Ovary (tissue), 9 donors: Measurements from ENCODE around the gene NCOA5. TPM values are rescaled to one million over a fixed set of nuclear protein-coding genes. Genes with fewer than 3 reads are reported as not detected.
A peak's percentile ranks its signal among the peaks of the same experiment; 100 is the strongest.

Experiments
- DNase-seq, 5 donors: peaks; one replicate each; pipeline ENCODE4 v3.0.0-alpha.2; 2019 to 2020
- H3K27ac ChIP-seq, 2 donors: fragments of 200-600 bp; one replicate each; pipeline versions ENCODE4 v1.5.1 to v1.8.0; 2019 to 2022
- H3K27me3 ChIP-seq: fragments of 200-600 bp; one replicate; pipeline ENCODE4 v1.8.0; 2022
- H3K36me3 ChIP-seq: fragments of 200-600 bp; sonication (generic); one replicate; pipeline ENCODE4 v1.5.1; 2019
- H3K4me1 ChIP-seq: one replicate; pipeline ENCODE4 v1.8.1; 2013; ENCODE audit warnings: mild to moderate bottlenecking, moderate library complexity; ENCODE audit not compliant: insufficient read depth
- H3K4me3 ChIP-seq: fragments of 200-600 bp; sonication (generic); one replicate; pipeline ENCODE4 v1.5.1; 2017
- H3K9me3 ChIP-seq, 2 donors: fragments of 200-600 bp in 1 of 2; sonication (generic) in 1 of 2; one replicate each; pipeline versions ENCODE4 v1.5.1 to v1.8.1; 2013 to 2019; ENCODE audit warnings: mild to moderate bottlenecking in 1 of 2, moderate library complexity in 1 of 2
- EP300 ChIP-seq: sonication (generic); formaldehyde crosslinking; IDR thresholded peaks from one replicate; pipeline ENCODE4 v1.6.1; 2017; ENCODE audit warnings: antibody characterized with exemption
- POLR2A ChIP-seq: fragments of 450-650 bp; IDR thresholded peaks from one replicate; pipeline ENCODE4 v1.6.1; 2017; ENCODE audit warnings: antibody characterized with exemption, mild to moderate bottlenecking, moderate library complexity
- WGBS, 3 donors: extraction: QIAGEN DNeasy Blood & Tissue Kit in 1 of 3; methylation state at CpG; one replicate each; pipeline versions ENCODE4 v1.1.5 to v1.1.7; 2013 to 2017; 5-methylcytosine and 5-hydroxymethylcytosine counted together
- intact Hi-C, 4 donors: fragments of 100-400 bp; cut with DNase I; formaldehyde crosslinking; loops; one replicate each; pipeline versions ENCODE4 v1.11.0 to v1.15.1; 2022 to 2023
- polyA plus RNA-seq, 2 donors: library from polyadenylated mRNA; stranded (reverse); fragments of 200-250 nt in 1 of 2; fragments of 350-450 nt in 1 of 2; fragmentation: Illumina TruSeq in 1 of 2; extraction: RNeasy Lipid Tissue Mini Kit (QIAGEN cat#74804) in 1 of 2; gene quantifications; one replicate each; pipeline ENCODE4 v1.2.3, GENCODE V29; 2013 to 2014
- total RNA-seq, 7 donors: library from RNA; depleted of rRNA in 2 of 7; stranded (reverse); fragments of >200 nt in 2 of 7; fragmentation: NEBNext Ultra II Directional in 3 of 7; extraction: Animal tissue kit (Norgen Biotek cat#: 25700) in 3 of 7; gene quantifications; one replicate each; pipeline versions ENCODE4 v1.1.0 to v1.2.4, GENCODE V29; 2016 to 2023
- TF ChIP-seq, protein P1 (sequence below), 3 donors: fragments of 450-650 bp in 2 of 3; fragments of 200-600 bp in 1 of 3; IDR thresholded peaks; one replicate each; pipeline versions ENCODE4 v1.5.1 to v1.8.0; 2016 to 2022; ENCODE audit warnings: antibody characterized with exemption in 3 of 3, mild to moderate bottlenecking in 1 of 3
- donor health status: DM: no; HTN: no; CAD: no; lungs with moderate emphysema.
- donor health status: DM: no; HTN: no; CAD: no.
- donor health status: Bipolar disorder and iron deficiency.
- donor health status: DM: yes; HTN: yes; CAD: no.
- donor health status: DM: no; HTN: no; CAD: no.
- donor health status: DM: yes; HTN: yes; CAD: no.

Gene NCOA5
- total and polyA plus RNA-seq, 9 donors: 27.6 to 51.1 (median 35.6) TPM

DNA sequence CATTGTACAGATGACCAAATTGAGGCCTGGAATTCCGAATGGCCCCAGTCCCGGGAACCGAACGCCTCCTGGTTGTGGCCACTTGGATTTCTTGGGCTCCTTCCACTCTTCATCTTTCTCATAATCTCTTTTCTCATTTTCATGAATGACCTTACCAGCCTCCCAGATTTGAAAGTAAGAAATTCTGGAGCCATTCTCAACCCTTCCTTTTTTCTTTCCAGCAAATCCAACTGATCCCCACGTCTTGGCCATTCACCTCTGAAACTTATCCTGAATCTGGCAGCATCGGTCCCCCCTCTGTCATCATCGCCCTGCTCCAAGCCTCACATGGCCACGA is 66.6 kb downstream of the NCOA5 start:
- DNase-seq: no peak
- no peak overlapping the region for H3K4me3 ChIP-seq

DNA sequence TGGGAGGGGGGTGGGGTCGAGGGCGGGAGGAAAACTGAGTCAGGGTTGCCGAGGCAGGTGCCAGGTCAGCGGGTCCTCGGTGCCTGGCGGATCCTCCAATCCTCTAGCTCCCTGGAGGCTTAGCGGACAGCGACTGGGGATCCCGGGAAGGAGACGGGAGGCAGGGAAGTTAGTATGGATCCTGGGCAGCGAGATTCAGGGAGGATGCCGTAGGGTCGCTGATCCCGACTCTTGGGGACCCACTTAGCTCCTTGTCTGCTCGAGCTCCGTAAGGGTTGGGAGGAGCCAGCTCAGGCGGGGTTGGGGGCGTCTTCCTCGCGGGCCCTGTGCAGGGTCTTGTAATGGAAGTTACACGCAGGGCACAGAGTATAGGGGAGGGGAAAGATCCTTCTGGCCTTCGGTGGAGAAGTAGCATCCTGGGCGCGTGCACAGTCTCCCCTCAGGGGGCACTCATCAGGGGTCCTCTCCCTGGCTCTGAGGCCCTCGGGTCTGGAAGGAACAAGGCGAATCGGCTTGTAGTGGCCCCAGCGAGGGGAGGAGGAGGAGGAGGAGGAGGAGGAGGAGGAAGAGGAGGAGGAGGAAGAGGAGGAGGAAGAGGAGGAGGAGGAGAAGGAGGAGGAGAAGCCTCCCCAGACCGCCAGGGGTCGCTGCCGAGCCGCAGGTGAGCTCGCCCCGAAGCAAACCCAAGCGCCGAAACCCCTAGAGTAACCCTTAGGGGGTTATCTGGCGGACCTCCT is 67.2 kb downstream of the NCOA5 start:
- TF ChIP-seq, protein P1, sequence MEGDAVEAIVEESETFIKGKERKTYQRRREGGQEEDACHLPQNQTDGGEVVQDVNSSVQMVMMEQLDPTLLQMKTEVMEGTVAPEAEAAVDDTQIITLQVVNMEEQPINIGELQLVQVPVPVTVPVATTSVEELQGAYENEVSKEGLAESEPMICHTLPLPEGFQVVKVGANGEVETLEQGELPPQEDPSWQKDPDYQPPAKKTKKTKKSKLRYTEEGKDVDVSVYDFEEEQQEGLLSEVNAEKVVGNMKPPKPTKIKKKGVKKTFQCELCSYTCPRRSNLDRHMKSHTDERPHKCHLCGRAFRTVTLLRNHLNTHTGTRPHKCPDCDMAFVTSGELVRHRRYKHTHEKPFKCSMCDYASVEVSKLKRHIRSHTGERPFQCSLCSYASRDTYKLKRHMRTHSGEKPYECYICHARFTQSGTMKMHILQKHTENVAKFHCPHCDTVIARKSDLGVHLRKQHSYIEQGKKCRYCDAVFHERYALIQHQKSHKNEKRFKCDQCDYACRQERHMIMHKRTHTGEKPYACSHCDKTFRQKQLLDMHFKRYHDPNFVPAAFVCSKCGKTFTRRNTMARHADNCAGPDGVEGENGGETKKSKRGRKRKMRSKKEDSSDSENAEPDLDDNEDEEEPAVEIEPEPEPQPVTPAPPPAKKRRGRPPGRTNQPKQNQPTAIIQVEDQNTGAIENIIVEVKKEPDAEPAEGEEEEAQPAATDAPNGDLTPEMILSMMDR (IDR thresholded peaks at IDR 0.05): peak in 2 of 3 donors; percentile 35 to 46
- no peak for TF ChIP-seq EP300
- TF ChIP-seq POLR2A: no peak
- peak; percentile 30 to 69 (median 51) for DNase-seq
- peaks cover 7% of the 10 kb centered on the region for H3K27me3 ChIP-seq
- H3K4me3 ChIP-seq: no peak overlapping the region
- peaks cover 2% of the 10 kb centered on the region for H3K4me1 ChIP-seq
- 1 to 2% (median 1%) methylated on average over 36 to 37 of the region's 37 CpGs for WGBS, 3 donors
- H3K9me3 ChIP-seq: no peaks in the 10 kb centered on the region
- intact Hi-C loops: loop anchor here in 1 of 4 donors (10.0 kb wide), 1 partner anchor 152 kb away; no protein-coding TSS in a partner anchor
- no peak overlapping the region for H3K27ac ChIP-seq
- no peaks in the 10 kb centered on the region for H3K36me3 ChIP-seq

More for the DNA sequence above, 66.6 kb downstream of the NCOA5 start:
- H3K27me3 ChIP-seq: peaks cover 7% of the 10 kb centered on the region
- WGBS, 3 donors: 34 to 37% (median 36%) methylated on average over 8 of the region's 8 CpGs
- H3K27ac ChIP-seq: no peak overlapping the region
- H3K9me3 ChIP-seq: no peaks in the 10 kb centered on the region
- peaks cover 2% of the 10 kb centered on the region for H3K4me1 ChIP-seq
- H3K36me3 ChIP-seq: no peaks in the 10 kb centered on the region
- TF ChIP-seq POLR2A (no peak), EP300 (no peak)
- TF ChIP-seq, protein P1 (IDR thresholded peaks at IDR 0.05): no peak
- intact Hi-C loops: loop anchor here in 1 of 4 donors (10.0 kb wide), 1 partner anchor 152 kb away; no protein-coding TSS in a partner anchor

DNA sequence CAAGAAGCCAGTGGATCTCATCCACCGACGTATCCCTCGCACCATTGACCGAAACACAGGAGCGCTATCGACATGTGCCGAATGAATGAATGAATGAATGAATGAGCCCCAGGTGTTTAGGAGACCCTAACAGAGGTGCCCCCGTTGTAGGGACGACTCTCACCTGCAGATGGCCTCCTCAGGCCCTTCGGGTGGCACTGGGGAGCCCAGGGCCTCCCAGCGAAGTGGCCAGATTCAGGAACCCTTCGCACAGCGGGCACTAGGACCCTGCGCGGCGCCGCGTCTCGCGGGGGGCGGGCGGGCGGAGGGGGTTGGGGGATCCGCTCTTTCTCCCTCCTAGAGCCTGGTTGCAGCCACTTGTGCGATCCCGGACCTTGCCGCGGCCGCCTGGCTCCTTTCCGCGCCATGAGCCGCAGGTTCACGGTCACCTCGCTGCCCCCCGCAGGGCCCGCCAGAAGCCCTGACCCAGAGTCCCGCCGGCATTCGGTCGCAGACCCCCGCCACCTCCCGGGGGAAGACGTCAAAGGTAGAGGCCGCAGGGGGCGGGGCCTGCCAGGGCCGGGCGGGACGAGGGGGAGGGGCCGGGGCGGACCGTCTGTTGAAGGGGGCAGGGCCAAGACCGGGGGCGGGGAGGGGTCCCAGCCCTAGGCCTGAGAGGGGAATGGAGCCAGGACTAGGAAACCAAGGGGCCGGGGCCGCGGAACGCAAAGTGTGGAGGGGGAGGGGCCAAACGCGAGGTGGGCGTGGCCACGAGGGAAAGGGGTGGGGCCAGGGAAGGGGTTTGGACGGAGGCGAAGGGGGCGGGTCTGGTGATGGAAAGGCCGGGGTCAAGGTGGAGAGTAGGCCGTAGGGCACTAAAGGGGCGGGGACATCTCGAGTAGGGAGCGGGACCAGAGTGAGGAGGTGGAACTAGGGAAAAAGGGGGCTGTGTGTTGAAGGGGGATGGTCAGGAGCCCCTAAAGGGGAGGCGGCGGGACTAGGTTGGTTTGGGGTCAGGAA is 68.1 kb downstream of the NCOA5 start:
- 5 to 7% (median 7%) methylated on average over 66 to 71 of the region's 71 CpGs for whole genome bisulfite sequencing, 3 donors
- no peaks in the 10 kb centered on the region for H3K36me3 ChIP-seq
- intact Hi-C loops: loop anchor here in 1 of 4 donors (10.0 kb wide), 1 partner anchor 153 kb away; no protein-coding TSS in a partner anchor
- H3K27ac ChIP-seq: no peak overlapping the region
- no peak for TF ChIP-seq EP300
- TF ChIP-seq, protein P1 (IDR thresholded peaks at IDR 0.05): no peak
- no peak for TF ChIP-seq POLR2A
- peak overlapping the region; percentile 18 for H3K4me3 ChIP-seq
- H3K4me1 ChIP-seq: peaks cover 2% of the 10 kb centered on the region
- H3K27me3 ChIP-seq: peaks cover 7% of the 10 kb centered on the region
- DNase-seq: peak in 3 of 5 donors; percentile 27 to 46 (median 31)
- no peaks in the 10 kb centered on the region for H3K9me3 ChIP-seq

DNA sequence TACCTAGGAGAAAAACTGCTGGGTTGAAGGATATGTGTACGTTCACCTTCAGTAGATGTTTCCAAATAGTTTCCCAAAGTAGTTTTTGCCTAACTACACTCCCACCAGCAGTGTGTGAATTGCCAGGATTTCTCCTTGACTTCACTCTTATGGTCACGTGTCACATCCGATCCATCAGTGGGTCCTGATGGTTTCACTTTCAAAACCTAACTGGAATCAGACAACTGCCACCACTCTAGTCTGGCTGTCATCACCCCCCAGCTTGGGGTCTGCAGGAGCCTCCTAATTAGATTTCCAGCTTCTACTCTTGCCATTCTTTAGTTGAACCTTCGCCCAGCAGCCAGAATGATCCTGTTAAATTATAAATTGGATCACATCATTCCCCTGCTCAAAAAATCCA is 69.2 kb downstream of the NCOA5 start:
- Histone ChIP-seq H3K36me3 (no peaks in the 10 kb centered on the region), H3K4me1 (peaks cover 2% of the 10 kb centered on the region), H3K27me3 (peaks cover 7% of the 10 kb centered on the region), H3K27ac (no peak overlapping the region), H3K4me3 (no peak overlapping the region), H3K9me3 (no peaks in the 10 kb centered on the region)
- no peak for DNase-seq
- TF ChIP-seq EP300 (no peak), POLR2A (no peak)
- TF ChIP-seq, protein P1 (IDR thresholded peaks at IDR 0.05): no peak
- 78 to 85% (median 80%) methylated on average over 4 of the region's 4 CpGs for WGBS, 3 donors
- intact Hi-C loops: loop anchor here in 1 of 4 donors (10.0 kb wide), 1 partner anchor 154 kb away; no protein-coding TSS in a partner anchor
